GM19468 (cell line): Measurements from ENCODE around the gene KY.

Source experiments
- ATAC-seq: cut with Tn5 transposase; IDR thresholded peaks from one replicate; pipeline ENCODE4 v1.9.1; 2021; ENCODE audit warnings: mild to moderate bottlenecking, moderate library complexity, moderate number of reproducible peaks; ENCODE audit not compliant: unreplicated experiment; ENCODE audit errors: extremely low read depth

The KY gene

DNA sequence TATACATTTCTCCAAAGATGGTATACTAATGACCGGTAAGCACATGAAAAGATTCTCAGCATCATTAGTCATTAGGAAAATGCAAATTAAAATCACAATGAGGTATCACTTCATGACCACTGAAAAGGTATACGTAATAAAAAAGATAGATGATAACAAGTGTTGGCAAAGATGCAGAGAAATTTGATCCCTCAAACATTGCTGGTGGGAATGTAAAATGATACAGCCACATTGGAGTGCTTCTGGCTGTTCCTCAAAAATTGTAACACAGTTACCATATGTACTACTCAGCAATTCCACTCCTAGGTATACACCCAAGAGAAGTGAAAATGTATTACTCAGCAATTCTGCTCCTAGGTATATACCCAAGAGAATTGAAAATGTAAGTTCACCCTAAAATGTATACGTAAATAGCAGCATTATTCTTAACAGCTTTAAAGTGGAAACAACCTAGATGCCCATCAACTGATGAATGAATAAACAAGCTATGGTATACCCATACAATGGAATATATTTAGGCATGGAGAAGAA, 25.0 kb upstream of the KY start:
- ATAC-seq: no peak

DNA sequence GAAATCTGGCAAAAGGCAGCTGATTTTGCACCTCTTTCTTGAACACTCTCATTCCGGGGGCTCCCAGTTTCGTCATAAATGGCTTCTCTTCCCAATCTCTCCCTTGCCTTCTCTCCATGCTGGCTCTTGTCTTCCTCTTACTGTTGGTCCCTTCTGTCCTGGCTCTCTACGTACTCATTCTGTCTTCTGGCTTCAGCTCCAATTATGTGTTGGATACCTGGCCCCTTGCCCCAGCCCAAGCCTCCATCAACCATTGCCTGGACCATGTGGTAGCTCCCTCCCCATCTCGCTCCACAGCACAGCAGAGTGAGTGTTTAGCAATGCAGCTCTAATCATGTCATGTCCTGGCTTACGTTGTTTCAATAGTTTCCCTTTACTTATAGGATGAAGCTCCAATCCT, 21.7 kb upstream of the KY start:
- no peak for ATAC-seq

DNA sequence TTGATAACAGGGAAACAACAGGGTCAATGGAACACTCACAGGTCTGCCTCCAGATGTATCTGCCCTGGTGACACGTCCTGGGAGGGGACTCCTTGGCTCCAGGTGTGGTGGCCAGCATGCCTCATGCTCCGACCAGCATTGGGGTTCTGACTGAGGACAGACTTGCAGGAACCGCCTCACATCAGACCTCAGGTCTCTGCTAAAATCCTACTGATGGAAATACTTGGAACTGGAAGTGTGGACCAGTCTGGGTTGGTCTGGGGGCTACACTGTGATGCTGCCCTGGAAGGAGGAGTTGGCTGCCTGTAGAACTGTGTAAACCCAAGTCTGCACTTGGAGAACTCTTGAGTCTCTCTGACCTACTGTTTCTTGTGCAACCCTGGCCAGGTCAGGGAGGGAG, 17.1 kb upstream of the KY start:
- ATAC-seq: no peak

DNA sequence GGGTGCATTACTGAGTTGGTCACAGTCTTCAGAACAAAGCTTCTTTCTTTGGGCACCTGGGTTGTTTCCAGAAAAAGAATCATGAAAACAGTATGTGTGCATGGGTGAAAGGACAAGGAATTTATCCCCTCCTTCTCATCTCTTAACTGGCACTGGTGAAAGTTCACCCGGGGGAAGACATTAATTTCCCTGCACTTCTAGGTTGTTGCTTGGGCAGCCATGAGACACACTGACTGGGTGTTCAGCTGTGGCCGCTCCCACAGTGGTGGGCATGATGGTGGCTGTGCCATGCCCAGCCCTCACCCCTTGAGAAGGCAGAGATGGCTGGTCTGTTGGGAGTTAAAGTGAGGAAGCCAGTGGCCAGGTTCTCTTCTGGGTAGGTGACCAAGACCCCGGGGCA, 16.6 kb upstream of the KY start:
- no peak for ATAC-seq

DNA sequence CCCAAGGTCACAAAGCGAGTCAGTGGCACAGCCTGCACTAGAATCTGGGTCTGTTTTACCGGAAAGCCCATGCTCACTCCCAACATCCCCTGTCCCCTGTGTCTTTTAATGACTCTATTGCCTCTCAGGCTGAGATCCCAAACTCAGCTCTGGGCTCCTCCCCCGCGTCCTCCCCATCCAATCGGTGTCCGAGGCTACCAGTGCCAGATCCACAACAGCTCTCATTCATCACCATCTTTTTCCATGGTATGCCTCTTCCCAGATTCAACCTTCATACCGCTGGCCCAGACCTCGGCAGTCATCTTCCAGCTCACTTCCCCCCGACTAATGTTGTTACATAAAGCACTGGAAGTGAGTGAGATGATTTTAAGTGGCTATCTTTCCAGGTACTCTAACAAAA, 16.1 kb upstream of the KY start:
- ATAC-seq: no peak

DNA sequence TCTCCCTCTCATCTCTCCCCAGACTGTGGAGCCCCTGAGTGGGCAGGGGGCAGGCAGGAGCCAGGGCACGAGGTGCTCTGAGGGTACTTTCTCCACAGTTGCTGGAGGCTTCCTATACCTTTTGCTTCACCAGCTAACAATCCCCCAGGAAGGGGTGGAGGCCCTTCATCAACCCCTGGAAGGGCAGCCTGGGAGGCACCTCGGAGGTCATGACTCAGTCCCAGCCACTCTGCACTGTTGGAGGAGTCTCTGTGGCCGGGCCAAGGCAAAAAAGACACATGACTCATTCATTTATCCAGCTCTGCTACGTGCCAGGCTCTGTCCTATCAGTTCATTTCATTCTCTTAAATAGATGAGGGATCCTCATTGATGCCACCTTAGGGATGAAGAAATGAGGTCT, 15.6 kb upstream of the KY start:
- no peak for ATAC-seq

DNA sequence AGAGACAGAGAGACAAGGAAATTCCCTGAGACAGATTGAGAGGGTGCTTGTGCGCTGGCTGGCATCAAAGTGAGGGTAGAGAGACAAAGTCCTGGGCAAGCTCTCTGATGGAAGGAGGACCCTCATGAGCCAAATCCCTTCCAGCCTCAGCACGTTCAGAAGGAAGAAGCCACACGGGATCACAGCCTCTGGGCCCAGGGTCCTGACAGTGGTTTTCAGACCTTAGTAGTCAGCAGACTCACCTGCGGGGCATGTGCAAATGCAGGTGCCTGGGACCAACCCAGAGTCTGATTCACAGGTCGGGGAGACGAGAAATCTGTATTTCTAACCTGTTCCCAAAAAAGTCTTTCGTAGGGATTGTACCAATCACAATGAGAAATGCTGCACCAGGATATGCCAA, 15.2 kb upstream of the KY start:
- ATAC-seq: no peak

DNA sequence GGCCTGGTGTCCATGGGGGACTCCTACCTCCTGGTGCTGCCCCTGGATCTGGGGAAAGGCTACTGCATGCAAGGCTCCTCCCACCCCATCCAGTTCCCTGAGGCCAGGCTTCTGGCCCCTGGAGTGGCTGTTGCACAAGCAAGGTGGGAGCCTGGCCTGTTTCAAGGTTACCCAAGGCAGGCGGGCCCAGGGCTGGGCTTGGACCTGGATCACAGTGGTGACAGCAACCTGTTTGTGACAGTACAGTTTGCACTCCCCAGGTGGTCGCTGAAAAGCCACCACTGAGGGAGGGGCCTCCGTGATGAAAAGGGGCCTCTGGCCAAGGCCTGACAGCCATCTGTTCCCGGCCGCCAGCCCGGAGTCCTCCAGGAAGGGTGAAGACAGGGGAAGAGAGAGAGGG, 14.4 kb upstream of the KY start:
- ATAC-seq: no peak

DNA sequence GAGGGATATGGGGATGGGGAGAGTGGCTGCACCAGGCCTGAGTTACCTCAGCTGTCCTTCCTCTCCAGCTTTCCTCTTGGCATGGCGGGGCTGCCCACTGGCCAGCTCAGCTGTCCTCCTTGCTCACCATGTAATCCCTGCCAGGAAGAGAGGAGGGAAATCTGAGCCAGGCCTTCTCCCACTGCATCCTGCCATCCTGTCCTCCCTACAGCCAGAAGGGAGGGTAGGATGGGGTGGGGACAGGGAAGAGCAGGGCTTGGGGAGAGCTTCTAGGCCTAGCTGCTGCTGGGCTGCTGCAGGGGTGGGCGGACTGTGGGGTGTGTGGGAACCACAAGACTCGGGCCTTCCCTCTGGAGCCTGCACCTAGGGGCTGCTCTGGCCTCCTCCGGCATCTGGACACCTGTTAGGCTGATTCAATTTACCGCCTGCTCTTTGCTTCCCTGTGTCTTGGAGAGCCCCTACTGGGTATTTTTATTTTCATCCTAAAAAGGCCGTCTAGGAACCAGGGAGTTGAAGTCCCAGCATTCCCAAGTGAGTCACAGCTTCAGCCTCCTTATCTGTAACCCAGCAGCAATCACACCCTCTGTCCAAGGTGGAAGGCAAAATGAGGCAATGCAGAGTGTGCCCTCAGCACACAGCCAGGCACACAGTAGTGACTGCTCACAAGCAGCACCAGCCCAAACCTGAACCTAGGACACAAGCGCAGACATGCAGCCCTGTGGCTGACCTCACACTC, 13.1 kb upstream of the KY start:
- no peak for ATAC-seq

DNA sequence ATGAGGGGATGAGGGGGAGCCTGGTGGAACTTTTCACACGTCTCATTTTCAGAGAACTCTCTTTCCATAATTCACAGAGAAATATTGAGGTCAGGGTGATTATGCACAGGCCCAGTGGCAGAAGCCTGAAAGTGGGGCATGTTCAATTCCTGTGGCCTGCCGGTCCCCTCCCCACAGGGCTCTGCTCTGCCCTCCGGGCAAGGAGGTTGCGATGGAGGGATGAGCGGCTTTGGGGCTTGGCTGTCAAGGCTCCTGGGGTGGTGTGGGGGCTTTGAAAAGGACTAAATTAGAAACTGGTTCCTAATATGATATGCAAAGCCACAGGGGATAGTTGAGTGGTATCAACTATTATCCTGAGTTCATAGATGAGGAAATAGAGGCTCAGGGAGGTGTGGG, 9.2 kb upstream of the KY start:
- ATAC-seq: no peak

DNA sequence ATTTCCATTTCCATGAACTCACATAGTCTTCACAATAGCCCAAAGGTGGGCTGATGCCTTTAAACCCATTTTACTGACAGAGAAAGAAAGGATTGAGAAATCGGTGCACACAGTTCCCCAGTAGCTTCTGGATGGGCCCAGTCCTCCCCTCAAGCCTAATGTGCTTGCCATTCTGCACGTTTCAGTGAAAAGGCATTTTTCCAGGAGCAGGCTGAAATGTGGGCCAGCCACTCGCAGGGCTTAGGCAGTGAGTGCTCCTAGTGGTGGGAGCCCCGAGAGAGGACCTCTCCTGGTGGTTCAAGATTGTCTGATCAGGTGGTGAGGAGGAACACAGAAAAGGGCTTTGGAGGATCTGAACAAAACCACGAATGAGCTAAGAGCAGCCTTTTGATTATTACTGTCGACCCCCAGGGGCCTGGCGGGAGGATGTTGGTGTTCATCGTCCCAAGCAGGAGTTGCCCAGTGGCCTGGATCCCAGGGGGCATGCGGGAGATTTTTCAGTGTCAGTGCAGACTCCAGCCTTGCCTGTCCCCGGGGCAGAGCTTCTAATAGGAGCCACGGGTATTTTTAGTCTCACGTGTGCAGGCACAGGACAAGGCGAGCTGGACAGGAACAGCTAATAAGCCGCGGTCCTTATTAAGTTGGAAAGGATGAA, 8.7 kb upstream of the KY start:
- ATAC-seq: no peak

DNA sequence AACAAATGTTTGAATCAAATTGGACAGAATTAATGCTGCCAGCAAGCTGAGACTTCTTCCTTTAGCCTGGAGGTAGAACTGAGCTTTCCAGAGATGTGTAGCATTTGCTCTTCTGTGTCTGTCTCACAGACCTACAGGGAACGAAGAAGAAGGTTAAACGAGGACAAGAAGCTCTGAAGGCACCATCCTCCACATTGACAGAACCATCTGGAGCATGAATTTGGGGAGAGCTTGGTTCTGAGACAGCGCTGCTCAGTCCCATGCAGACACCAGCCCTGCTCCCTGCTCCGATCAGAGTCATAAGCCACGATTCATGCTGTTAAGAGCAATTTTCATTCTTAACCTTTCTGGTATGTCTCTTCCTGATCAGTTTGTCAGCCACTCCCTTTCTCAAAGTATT, 7.7 kb upstream of the KY start:
- ATAC-seq: no peak

DNA sequence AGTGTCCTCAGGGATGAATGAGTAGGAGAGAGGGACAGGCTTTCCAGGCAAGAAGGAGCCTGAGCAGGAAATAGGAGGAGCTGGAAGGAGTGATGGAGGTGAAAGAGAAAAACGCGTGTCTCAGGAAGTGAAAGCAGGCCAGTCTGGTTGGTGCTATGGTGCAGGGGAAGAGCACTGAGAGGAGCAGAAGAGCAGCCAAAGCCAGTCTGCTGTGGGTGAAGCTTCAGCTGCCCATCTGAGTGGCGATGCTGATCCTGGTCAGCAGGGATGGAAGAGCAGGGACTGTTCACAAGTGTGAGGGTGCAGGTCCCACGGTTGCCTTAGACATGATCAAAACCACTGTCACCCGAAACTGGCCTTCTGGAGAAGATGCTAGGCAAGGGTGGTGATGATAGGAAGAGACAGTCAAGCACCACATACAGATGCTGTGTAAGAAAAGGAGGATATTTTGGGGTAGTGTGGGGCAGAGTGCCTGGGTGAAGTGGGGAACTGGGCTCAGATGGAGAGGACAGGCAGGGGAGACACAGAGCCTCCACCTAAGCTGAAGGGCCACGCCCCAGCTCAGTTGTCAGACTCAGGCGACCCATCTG, 5.5 kb upstream of the KY start:
- ATAC-seq: no peak

DNA sequence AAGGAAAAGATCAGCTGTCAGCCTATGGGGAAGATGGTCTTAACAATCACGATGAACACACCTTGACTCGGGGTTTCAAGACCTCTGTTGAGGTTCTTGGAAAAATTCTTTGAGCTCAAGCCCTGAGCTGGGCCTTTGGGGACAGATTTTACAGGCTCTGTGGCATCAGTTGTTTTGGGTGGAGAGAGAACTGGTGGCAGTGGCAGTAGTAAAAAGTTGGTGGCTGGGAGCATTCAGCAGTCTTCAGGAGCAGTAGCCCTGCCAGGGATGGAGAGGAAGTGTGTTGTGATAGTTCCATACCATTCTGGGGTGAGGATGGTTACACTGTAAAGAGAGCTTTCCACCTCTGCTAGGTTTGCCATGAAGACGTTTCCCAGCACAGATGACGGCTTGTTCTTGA, 4.9 kb upstream of the KY start:
- ATAC-seq: no peak

DNA sequence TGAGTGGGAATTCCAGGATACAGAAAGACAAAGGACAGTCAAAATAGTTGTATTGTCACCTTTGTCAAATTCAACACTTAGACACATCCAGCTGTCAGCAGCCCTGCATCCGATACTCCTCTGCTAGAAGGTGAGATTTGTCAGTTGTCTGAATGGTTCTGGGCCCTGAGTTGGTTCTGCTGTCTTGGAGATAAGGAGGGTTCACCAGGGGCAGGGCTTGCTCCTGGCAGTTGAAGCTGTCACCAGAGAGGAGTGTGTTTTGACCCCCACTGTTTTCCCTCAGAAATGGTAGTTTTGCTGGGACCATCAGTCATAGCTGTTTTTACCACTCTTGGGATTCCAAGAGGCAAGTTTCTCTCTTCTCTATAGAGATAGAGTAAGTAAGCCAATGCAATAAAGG, 3.2 kb upstream of the KY start:
- ATAC-seq: no peak

DNA sequence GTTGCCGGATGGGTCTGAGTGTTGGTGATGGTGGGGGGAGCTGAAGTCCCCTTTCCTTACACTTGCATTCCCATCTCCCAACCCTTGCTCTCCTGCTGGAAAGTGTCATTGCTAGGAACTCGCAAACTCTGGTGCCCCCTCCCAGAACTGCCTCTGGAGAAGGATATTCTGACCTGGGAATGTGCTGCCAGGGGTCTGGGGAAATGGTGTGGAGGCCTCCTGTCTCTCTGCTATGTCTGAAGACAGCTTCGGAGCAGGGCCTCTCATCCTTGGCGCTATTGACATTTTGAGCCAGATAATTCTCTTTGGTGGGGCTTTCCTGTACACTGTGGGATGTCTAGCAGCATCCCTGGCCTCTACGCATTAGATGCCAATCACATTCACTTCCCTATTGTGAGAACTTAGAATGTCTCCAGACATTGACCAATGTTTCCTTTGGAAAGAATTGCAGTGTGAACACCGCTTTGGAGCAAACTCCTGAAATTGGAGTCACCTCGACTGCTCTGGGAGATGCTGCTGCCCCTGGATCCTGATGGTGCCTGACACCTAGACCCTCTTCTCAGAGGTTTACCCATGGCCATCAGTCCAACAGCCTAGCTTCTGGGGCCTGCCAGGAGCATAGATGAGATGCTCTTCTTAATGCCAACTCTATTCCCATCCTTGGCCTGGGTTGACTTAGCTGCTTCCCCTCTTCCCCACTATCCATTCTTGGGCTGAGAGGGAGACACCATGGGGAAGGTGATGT, 2.2 kb upstream of the KY start:
- ATAC-seq: no peak

DNA sequence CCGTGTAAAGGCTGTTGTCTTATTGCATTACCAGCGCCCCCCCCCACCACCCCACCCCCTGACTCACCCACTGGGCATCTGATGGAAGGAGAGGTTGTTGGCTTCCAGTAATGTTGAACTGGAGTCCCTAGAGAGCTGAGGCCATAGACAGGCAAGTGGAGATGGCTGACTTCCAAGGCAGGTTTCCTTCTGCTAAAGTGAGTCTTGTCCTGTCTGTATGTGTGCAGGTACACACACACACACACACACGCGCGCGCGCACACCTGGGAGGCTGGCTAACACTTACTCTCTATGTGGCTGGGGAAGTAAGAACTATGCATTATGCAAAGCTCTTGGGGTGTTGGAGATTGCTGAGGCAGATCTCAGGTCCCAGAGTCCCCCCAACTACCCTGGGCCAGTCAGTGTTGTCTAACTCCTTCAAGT, 1.6 kb upstream of the KY start:
- no peak for ATAC-seq

DNA sequence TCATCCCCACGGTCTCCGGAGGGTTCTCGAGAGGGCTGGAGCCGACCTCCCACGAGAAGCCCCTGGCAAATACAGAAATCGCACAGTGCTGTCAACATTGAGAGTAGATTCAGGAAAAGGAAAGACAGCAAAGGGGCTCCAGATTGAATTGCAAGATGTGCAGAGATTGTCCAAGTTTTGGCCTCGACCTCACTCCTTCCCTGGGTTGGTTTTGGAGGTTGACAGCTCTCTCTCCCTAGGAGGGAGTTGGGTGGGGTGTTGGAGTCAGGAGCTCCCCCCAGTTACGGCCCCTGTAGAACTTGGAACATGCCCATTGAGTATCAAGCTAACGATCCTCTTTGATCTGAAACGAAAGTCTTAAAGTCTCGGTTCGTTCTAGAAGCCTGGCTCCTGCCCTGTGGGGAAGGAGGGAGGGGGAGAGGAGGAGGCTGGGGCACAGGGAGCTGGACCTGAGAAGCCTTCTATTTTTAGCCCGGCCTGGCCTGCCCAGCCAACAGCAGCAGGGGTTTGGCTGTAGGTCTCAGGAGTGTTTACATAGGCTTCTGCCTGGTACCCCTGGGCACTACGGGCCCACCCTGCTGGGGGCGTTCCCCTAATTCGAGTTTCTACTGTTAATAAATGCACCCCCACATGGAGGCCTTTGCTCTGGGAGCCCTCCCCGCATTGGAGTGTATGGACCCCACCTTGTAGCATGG, 672 bp upstream of the KY start:
- ATAC-seq: no peak

DNA sequence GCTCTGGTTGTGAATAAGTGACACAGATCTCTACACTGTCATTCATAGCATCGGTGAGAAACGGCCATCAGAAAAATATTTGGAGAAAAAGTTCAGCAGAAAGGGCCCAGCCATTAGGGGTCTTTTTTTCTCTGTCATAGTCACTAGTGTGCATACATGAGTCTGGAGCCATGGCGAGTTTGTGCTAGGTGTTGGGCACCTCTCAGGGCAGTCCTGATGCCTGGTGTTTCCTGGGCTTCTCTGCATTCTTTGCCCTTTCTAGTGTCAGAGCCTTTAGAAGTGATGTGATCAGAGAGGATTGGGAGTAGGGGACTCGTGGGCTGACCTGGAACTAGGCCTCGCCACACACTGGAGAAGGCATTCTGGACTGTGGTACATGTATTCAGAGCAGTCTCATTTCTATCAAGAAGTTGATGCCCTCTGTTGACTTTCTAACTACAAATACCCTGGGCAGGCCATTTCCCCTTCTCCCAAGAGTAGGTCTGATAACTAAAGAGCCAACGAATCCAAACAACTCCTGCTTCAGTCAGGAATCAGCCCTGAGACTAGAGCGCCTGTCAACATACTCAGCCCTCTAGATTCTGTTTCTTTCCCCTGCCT, 1.6 kb downstream of the KY start:
- ATAC-seq: no peak
